Breast epithelium (tissue), 4 donors: Measurements from ENCODE around the gene IP6K3. TPM values are rescaled to one million over a fixed set of nuclear protein-coding genes. Genes with fewer than 3 reads are reported as not detected.

Experiments
- DNase-seq, 2 donors: peaks; one replicate each; pipeline ENCODE4 v3.0.0-alpha.2; 2019; ENCODE audit warnings: low spot score in 2 of 2
- H3K27ac ChIP-seq, 2 donors: fragments of 200-600 bp; sonication (generic) in 1 of 2; one replicate each; pipeline ENCODE4 v1.5.1; 2016 to 2019; ENCODE audit warnings: mild to moderate bottlenecking in 1 of 2
- H3K27me3 ChIP-seq, 2 donors: fragments of 200-600 bp; sonication (generic) in 1 of 2; one replicate each; pipeline versions ENCODE4 v1.5.1 to v1.6.0; 2017 to 2019; ENCODE audit warnings: control low read depth in 1 of 2, mild to moderate bottlenecking in 1 of 2
- H3K36me3 ChIP-seq: fragments of 200-600 bp; one replicate; pipeline ENCODE4 v1.5.1; 2019
- H3K4me1 ChIP-seq, 2 donors: fragments of 200-600 bp; sonication (generic); one replicate each; pipeline ENCODE4 v1.5.1; 2016 to 2019; ENCODE audit warnings: control low read depth in 1 of 2
- H3K4me3 ChIP-seq, 3 donors: fragments of 200-600 bp; sonication (generic); 1 replicate in 2 of 3; 2 replicates in 1 of 3; pipeline ENCODE4 v1.5.1; 2016 to 2019; ENCODE audit warnings: mild to moderate bottlenecking in 3 of 3, moderate library complexity in 2 of 3
- H3K9me3 ChIP-seq, 2 donors: fragments of 200-600 bp; sonication (generic) in 1 of 2; one replicate each; pipeline ENCODE4 v1.5.1; 2016 to 2019; ENCODE audit warnings: control low read depth in 1 of 2
- CTCF ChIP-seq, 3 donors: fragments of 450-650 bp; IDR thresholded peaks; one replicate each; pipeline ENCODE4 v1.5.1; 2016 to 2017; ENCODE audit warnings: antibody characterized with exemption in 3 of 3, mild to moderate bottlenecking in 3 of 3, moderate library complexity in 3 of 3
- POLR2A ChIP-seq: fragments of 450-650 bp; IDR thresholded peaks from one replicate; pipeline ENCODE4 v1.6.1; 2016; ENCODE audit warnings: antibody characterized with exemption, mild to moderate bottlenecking, moderate library complexity
- POLR2AphosphoS5 ChIP-seq, 3 donors: sonication (generic); formaldehyde crosslinking; IDR thresholded peaks; one replicate each; pipeline ENCODE4 v1.6.1; 2017; ENCODE audit warnings: antibody characterized with exemption in 3 of 3
- intact Hi-C: fragments of 100-400 bp; cut with DNase I; formaldehyde crosslinking; loops from one replicate; pipeline ENCODE4 v1.15.1; 2023; ENCODE audit warnings: low total_unique reads
- total RNA-seq, 3 donors: library from RNA; depleted of rRNA; stranded (reverse); fragments of >200 nt; gene quantifications; one replicate each; pipeline ENCODE4 v1.1.0, GENCODE V29; 2016

Gene IP6K3
- total RNA-seq, 3 donors from 2014 or later = 0.15 to 4.2 (median 0.66) TPM

- Histone ChIP-seq H3K9me3 (no peaks in the 10 kb centered on the region), H3K4me3 (no peak overlapping the region), H3K27me3 (no peaks in the 10 kb centered on the region), H3K4me1 (peaks cover 15 to 40% of the 10 kb centered on the region in 2 donors), H3K27ac (peak overlapping the region; percentile 66 to 68), H3K36me3 (no peaks in the 10 kb centered on the region)
- no peak for DNase-seq
- no peak for TF ChIP-seq CTCF (IDR thresholded peaks at IDR 0.05)
- no peak for TF ChIP-seq POLR2AphosphoS5 (IDR thresholded peaks at IDR 0.05)
- TF ChIP-seq POLR2A = no peak
- intact Hi-C loops = loop anchor here (5.0 to 10.0 kb wide), 2 partner anchors 97 to 114 kb away; partner anchors contain the start of gene BAK1
Measured at GRCh38 chr6:33699131-33699530, 47.6 kb downstream of the IP6K3 start.

GRCh38 chr6:33698494-33698893, 48.2 kb downstream of the IP6K3 start:
- Histone ChIP-seq H3K27ac (peak overlapping the region; percentile 66 to 68), H3K4me1 (peaks cover 15 to 40% of the 10 kb centered on the region in 2 donors), H3K9me3 (no peaks in the 10 kb centered on the region), H3K4me3 (no peak overlapping the region), H3K36me3 (no peaks in the 10 kb centered on the region), H3K27me3 (no peaks in the 10 kb centered on the region)
- no peak for DNase-seq
- TF ChIP-seq POLR2AphosphoS5 (IDR thresholded peaks at IDR 0.05) (no peak), POLR2A (no peak), CTCF (IDR thresholded peaks at IDR 0.05) (no peak)
- intact Hi-C loops = loop anchor here (5.0 to 10.0 kb wide), 2 partner anchors 96 to 114 kb away; partner anchors contain the start of gene BAK1

- TF ChIP-seq POLR2A = no peak
- Histone ChIP-seq H3K4me1 (peaks cover 15 to 40% of the 10 kb centered on the region in 2 donors), H3K9me3 (no peaks in the 10 kb centered on the region), H3K27me3 (no peaks in the 10 kb centered on the region), H3K4me3 (no peak overlapping the region), H3K36me3 (no peaks in the 10 kb centered on the region), H3K27ac (peak overlapping the region; percentile 68 to 76)
- intact Hi-C loops = loop anchor here (5.0 to 10.0 kb wide), 2 partner anchors 96 to 113 kb away; partner anchors contain the start of gene BAK1
- no peak for DNase-seq
Measured at GRCh38 chr6:33697845-33698244, 48.9 kb downstream of the IP6K3 start.

- peak in 1 of 2 donors; percentile 64 for DNase-seq
- H3K27ac ChIP-seq = peak overlapping the region; percentile 68 to 76
- intact Hi-C loops = loop anchor here (5.0 to 10.0 kb wide), 2 partner anchors 95 to 112 kb away; partner anchors contain the start of gene BAK1
- H3K27me3 ChIP-seq = no peaks in the 10 kb centered on the region
- no peaks in the 10 kb centered on the region for H3K9me3 ChIP-seq
- peak overlapping the region in 1 of 3 donors; percentile 13 for H3K4me3 ChIP-seq
- no peaks in the 10 kb centered on the region for H3K36me3 ChIP-seq
- TF ChIP-seq POLR2AphosphoS5 (IDR thresholded peaks at IDR 0.05) (peak in 1 of 3 donors; percentile 37), CTCF (IDR thresholded peaks at IDR 0.05) (no peak)
- H3K4me1 ChIP-seq = peaks cover 15 to 40% of the 10 kb centered on the region in 2 donors
Measured at GRCh38 chr6:33696548-33697518, 49.9 kb downstream of the IP6K3 start.

- Histone ChIP-seq H3K4me1 (peaks cover 15 to 40% of the 10 kb centered on the region in 2 donors), H3K27ac (peak overlapping the region; percentile 68 to 79), H3K9me3 (no peaks in the 10 kb centered on the region), H3K27me3 (no peaks in the 10 kb centered on the region), H3K4me3 (no peak overlapping the region), H3K36me3 (no peaks in the 10 kb centered on the region)
- no peak for TF ChIP-seq CTCF (IDR thresholded peaks at IDR 0.05)
- intact Hi-C loops = loop anchor here (5.0 to 10.0 kb wide), 2 partner anchors 94 to 111 kb away; partner anchors contain the start of gene BAK1
- DNase-seq = no peak
Measured at GRCh38 chr6:33696076-33696475, 50.6 kb downstream of the IP6K3 start.
